HG03520 (cell line): ENCODE results near the gene MOBP.

Experiments
- ATAC-seq: cut with Tn5 transposase; IDR thresholded peaks from one replicate; pipeline ENCODE4 v1.9.1; 2021; ENCODE audit warnings: mild to moderate bottlenecking, moderate library complexity; ENCODE audit not compliant: unreplicated experiment

The MOBP gene

GRCh38 chr3:39491733-39492350 is 24.4 kb downstream of the MOBP start:
- no peak for ATAC-seq

DNA sequence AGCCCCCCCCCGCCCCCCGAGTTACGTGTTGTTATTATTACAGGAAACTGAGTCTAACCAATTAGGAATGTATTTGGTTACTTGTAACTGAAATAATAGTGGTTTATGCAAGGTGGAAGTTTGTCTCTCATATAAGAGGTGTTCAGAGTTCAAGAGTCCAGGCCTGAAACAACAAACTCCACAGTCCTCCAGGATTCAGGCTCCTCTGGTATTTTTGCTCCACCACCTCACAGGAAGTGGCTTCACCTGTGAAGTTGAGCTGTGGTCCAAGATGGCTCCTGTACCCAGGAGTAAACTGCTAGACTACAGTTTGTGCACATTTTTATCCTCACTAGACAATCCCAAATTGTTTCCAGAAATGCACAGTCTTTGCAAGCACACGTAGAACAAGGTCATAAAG is 27.3 kb downstream of the MOBP start:
- no peak for ATAC-seq

DNA sequence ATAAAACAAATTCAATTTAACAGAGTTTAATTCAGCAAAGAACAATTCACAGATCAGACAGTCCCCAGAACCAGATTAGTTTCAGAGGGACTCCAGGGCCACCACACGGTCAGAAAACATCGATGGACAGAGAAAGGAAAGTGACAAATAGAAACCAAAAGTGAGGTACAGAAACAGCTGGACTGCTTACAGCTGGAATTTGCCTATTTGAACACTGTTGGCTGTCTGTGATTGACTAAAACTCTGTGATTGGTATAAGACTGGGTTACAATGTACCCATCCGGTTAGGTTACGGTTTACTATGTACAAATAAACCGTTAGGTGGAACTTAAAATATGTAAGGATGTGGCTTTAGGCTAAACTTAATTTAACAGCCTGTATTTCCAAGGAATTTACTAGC is 30.3 kb downstream of the MOBP start:
- ATAC-seq: no peak

GRCh38 chr3:39499651-39500273 is 32.3 kb downstream of the MOBP start:
- no peak for ATAC-seq

DNA sequence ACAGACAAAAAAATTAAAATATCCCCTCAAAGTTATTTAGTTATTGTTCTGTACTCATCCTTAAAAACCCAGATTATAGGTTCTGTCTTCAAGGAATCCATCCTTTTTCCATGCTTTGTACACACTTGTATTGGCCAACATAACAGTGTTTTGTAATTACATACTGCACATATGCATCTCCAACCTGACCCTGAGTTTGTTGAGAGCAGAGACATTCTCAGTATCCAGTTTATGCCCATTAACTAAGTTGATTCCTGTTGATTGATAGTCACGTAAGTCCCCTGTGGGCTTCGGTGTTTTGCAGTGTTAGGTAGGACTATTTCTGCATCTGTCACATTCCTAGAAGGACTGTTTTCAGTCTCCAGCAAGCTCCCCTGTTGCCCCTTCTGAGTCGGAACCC is 33.6 kb downstream of the MOBP start:
- no peak for ATAC-seq

DNA sequence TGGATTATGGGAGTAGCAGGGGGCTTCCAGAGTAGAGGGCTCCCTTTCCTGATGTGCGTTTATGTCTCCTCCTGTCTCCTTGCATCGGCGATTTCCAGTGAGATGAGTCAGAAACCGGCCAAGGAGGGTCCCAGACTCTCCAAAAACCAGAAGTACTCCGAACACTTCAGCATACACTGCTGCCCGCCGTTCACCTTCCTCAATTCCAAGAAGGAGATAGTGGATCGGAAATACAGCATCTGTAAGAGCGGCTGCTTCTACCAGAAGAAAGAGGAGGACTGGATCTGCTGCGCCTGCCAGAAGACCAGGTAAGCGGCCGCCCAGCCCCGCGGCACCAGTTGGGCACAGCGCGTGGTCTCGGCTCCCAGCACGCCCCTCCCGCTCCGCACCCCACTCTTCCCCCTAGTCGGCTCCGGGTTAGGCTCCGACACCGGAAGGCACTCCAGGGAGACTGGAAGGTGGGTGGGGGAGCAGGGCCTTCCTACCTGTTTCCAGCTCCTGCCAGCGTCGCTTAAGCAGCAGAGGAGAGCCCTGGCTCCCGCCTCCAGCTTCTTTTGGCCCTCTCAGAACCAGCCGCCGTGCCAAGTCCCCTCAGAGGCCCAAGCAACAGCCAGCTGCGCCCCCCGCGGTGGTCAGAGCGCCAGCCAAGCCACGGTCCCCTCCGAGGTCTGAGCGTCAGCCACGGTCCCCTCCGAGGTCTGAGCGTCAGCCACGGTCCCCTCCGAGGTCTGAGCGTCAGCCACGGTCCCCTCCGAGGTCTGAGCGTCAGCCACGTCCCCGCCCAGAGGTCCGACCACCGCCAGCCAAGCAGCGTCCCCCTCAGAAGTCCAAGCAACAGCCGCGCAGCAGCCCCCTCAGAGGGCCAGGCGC is 34.7 kb downstream of the MOBP start:
- no peak for ATAC-seq

DNA sequence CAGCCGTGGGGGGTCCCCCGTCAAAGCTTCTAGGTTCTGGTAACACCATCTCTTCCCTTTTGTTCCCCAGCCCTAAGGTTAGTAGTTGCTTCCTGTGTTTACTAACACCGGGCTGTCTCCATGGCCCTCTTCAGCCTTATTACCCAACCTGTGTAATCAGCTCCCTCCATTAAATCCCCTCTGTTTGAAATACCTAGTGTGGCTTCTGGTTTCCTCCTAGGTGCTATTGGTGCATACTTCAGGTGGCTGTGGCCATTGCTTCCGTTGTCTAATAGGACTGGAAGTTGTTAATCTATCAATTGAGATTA is 35.3 kb downstream of the MOBP start:
- no peak for ATAC-seq

GRCh38 chr3:39505866-39506742 is 38.6 kb downstream of the MOBP start:
- ATAC-seq: no peak

DNA sequence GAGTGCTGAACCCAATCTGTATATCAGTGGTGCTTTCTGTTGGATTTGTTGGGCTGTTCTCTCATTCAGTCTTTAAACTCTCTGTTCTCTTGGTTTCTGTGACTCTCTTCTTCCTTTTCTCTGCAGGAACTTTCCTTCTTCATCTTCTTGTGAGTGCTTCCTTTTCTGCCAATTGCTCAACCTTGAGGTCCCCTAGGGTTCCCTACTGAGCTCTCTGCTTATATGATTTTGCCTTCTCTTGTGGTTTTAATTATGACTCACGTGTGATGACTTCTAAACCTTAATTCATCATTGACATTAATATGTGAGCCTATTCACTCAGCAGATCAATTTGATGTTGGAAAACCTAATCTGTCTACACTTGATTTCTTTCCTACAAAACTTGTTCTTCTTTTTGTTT is 39.4 kb downstream of the MOBP start:
- no peak for ATAC-seq

DNA sequence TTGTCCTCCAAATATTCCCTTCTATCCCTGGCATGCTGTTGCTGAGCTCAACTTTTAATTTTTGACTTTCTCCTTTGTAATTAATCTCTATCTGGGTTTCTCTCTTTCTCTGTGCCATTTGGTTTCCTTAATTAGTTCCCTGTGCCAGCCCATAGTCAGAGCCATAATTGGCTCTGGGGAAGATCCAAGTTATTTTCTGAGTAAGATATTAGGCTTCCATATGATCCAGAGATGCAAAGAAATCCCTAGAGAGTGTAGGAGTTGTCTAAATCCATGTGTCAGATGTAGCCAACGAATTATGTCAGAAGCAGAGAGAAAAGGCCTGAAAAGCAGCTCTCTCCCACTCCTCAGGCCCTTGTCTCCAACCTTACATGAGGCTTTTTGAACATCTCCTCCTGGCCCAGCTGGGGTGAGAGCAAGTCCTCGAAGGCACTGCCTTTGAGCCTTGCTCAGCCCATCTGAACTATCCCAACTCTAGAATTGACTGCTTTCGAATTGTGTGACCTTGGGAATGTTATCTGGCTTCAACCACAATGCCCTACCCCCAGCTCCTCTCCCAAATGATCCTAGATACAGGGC is 46.4 kb downstream of the MOBP start:
- ATAC-seq: no peak

DNA sequence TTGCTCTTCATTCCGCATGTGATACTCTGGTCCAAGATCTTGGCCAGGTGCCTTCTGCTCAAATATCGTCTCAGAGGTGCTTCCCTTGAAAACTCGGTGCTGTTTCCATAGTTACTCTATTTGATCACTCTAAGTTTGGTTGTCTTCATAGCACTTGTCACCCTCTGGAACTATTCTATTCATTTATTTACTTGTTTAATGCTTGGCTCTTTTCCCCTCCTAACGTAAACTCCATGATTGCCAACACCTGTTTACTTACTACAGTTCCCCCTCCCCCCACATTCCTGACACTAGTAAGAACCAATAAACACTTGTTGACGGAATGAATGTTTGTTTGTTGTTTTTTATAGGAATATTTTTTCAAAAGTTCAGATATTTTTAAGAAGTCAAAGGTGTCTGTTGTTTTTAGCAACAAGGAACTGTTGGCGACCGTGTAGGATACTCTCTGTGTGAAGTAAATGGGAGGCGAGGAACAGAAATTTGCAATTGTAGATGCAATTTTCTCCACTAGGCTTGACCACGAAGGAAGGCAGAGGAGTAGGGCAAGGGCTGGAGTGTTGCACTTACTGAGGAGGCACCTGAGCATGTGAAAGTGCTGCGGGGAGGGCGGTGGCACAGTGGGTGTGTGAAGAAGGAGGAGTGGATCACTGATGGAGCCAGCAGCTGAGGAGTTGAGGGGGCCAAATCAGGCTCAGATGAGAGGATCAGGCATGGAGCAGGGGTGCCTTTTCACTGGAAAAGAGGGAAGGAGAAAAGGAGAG is 48.4 kb downstream of the MOBP start:
- ATAC-seq: no peak

DNA sequence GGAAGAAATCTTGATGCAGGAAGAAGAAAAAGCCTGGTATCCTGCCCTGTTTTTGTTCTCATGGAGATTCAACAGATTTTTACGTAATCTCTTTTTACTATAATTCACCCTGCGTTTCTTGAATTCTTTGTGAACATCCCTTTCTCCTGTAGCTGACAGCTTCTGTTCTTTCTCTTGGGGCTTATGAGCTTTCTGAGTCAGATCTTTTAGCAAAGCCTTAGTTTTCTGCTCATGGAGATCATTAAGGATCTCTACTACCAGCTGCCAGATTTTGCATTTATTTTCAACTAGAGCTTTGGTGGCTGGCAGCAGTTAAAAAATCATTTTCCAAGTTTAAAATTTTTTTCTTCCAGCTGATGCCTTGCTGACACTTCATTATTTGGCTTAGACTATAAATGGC is 51.6 kb downstream of the MOBP start:
- ATAC-seq: no peak

DNA sequence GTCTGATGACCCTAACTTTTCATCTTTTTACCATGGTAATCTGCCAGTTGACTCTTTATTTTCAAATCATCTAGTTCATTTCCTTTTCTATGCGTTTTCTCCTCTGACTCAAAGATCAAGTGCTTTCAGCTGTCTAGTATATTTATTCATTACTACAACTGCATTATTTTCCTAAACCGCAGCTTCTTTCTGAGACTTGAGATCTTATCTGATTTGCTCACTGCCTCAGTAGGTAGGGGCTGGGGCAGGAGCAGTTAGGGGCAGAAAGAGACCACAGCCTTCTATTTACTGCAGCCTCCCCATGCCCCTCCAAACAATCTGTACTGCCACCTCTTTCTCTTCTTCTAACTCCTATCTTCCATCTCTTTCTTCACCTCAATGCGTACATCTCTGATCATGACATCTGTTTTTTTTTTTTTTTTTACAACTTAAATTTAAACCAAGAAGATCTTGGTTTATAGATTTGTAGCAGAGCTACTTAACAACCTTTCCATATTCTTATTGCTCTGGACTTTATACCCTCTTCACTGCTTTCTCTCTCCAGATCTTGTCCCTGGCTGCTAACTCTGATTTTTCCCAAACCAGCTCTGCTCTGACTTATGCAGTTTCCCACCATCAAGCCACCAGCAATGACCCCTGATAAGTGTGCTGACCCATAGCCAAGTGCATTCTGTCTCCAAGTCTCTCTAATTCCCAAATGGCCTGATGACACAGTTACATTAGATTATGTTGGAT is 52.2 kb downstream of the MOBP start:
- no peak for ATAC-seq

DNA sequence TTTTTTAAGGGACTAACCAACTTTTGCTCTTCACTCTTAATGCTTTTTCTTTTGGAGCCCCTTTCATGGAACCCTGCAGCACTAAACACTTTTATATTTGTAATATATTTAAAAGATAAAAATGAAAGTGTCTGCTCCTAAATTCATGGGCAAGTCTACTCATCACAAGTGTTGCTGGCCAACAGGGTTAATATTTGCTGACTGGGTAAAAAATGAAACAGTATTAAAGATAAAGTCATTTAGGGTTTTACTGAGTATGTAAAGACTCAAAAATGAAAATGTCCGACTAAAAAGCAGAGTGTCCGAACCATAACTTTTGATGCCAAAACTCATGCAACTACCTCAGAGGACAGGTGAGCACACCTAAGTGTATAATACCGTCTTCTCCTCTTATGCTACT is 54.0 kb downstream of the MOBP start:
- no peak for ATAC-seq

- ATAC-seq: no peak
Measured at GRCh38 chr3:39524107-39524506, 56.6 kb downstream of the MOBP start.

- no peak for ATAC-seq
Measured at GRCh38 chr3:39528844-39529243, 61.4 kb downstream of the MOBP start.

GRCh38 chr3:39529577-39529976 is 62.1 kb downstream of the MOBP start:
- no peak for ATAC-seq

DNA sequence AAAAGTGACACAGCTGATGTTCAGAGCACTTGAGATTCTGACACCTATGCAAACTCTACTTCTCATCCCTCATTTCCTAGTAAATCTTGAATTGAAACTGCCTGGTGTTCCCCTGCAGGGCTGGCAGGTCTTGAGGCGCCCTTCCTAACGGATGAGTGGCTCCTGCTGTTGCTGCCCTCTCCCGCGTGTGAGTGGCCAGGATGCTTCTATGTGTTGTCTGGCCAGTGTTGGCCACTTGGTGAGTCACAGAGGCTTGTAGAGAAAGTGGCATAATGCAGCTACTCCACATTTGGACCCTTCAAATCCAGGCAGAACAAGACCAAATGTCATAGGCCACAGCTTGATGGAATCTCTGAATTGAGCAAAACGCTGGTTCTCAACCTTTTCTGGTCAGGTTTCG is 63.6 kb downstream of the MOBP start:
- ATAC-seq: no peak

- no peak for ATAC-seq
Measured at GRCh38 chr3:39531665-39532064, 64.2 kb downstream of the MOBP start.

- no peak for ATAC-seq
Measured at GRCh38 chr3:39532777-39533176, 65.3 kb downstream of the MOBP start.
